ENCODE measurements around the gene TMEM183A.

TMEM183A gene

GRCh38 chr1:203036135-203036534, 29.0 kb downstream of the TMEM183A start:
- TF ChIP-seq, protein P1, sequence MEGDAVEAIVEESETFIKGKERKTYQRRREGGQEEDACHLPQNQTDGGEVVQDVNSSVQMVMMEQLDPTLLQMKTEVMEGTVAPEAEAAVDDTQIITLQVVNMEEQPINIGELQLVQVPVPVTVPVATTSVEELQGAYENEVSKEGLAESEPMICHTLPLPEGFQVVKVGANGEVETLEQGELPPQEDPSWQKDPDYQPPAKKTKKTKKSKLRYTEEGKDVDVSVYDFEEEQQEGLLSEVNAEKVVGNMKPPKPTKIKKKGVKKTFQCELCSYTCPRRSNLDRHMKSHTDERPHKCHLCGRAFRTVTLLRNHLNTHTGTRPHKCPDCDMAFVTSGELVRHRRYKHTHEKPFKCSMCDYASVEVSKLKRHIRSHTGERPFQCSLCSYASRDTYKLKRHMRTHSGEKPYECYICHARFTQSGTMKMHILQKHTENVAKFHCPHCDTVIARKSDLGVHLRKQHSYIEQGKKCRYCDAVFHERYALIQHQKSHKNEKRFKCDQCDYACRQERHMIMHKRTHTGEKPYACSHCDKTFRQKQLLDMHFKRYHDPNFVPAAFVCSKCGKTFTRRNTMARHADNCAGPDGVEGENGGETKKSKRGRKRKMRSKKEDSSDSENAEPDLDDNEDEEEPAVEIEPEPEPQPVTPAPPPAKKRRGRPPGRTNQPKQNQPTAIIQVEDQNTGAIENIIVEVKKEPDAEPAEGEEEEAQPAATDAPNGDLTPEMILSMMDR (IDR thresholded peaks at IDR 0.05), result no peak
- DNase-seq (ENCODE audit: low spot score), result peak; percentile 57
- Histone ChIP-seq H3K4me3 (no peak overlapping the region), H3K27ac (no peak overlapping the region)

- peak; percentile 63 for DNase-seq (ENCODE audit: low spot score)
- TF ChIP-seq, protein P1 (IDR thresholded peaks at IDR 0.05), result no peak
- Histone ChIP-seq H3K27ac (no peak overlapping the region), H3K4me3 (no peak overlapping the region)
Observed at GRCh38 chr1:203036537-203036936, 29.4 kb downstream of the TMEM183A start.

GRCh38 chr1:203037509-203038190, 30.5 kb downstream of the TMEM183A start:
- DNase-seq (ENCODE audit: low spot score), result peak; percentile 62
- TF ChIP-seq, protein P1 (IDR thresholded peaks at IDR 0.05), result no peak
- no peak overlapping the region for H3K4me3 ChIP-seq
- H3K27ac ChIP-seq, result peak overlapping the region; percentile 66 to 68

DNA sequence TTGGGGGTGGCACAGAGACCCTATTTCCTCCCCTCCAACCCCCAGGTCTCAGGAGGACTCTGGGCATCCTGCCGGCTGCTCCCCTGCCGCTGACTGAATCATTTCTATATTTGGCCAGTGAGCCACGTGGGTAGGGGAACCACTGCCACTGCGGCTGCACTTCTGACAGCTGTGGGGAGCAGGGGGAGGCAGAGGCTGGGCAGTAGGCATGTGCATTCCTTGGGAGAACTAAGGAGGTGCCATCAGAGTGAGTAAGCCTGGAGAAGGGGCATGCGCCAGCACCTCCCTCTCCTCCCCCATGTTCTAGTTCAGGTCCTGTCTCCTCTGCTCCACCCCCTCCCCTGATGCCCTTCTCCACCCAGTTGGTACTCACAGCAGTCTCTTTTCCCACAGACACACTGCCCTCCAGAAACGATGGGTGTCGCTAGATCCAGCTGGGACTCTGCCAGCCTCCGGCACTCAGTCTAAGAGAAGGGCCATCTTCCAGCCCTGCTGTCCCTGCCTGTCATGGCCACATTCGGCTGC, 31.1 kb downstream of the TMEM183A start:
- Histone ChIP-seq H3K27ac (peak overlapping the region; percentile 66 to 68), H3K4me3 (peak overlapping the region; percentile 20)
- TF ChIP-seq, protein P1 (IDR thresholded peaks at IDR 0.05), result no peak
- peak; percentile 86 for DNase-seq (ENCODE audit: low spot score)

- TF ChIP-seq, protein P1 (IDR thresholded peaks at IDR 0.05), result peak; percentile 85
- H3K4me3 ChIP-seq, result peak overlapping the region; percentile 20
- DNase-seq (ENCODE audit: low spot score), result peak; percentile 74
- peak overlapping the region; percentile 66 to 68 for H3K27ac ChIP-seq
Observed at GRCh38 chr1:203038891-203039608, 31.9 kb downstream of the TMEM183A start.

DNA sequence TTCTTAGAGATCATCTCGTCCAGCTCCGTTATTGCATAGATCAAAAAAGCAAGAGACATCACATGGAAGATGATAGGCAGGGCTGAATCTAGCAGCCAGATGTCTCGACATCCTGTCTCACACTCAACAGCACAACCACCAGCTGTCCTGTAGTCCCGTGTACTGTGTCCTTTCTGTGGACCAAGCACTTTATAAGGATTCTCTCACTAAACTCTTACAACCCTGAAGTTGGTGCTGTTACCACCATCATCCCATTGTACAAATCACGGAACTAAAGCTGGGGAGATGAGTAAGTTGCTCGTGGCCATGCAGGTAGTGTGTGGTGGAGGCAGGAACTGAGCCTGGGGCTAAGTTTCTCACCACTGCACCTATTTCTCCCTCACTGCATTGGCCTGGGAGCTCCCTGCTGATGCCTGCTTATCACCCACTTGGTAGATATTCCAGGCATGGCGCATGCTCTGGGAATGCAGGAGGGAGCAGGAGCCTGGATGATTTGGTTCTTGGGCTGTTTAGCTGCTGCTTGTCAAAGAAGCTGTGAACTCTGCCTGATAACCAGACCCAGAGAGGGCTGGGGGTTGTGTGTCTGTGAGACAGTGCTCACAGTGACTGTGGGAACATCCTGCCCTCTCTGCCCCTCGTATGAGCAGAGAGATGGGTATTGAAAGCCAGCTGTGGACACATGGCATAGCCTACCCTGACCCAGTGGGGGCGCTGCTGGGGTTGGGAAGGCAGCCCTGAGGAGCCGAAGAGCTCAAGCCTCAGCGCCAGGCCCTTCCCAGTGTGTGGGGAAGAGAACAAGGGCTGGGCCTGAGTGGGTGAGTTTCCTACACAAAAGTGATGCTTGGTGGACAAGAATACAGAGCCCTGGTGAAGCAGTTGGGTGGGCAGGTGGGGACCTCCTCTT, 32.7 kb downstream of the TMEM183A start:
- Histone ChIP-seq H3K27ac (no peak overlapping the region), H3K4me3 (no peak overlapping the region)
- peak; percentile 24 for DNase-seq (ENCODE audit: low spot score)
- TF ChIP-seq, protein P1 (IDR thresholded peaks at IDR 0.05), result no peak

Measured in coronary artery (tissue), 2 donors.